GM23248 (cell line): ENCODE data around the gene BPIFB6. TPM values are rescaled to one million over a fixed set of nuclear protein-coding genes. Genes with fewer than 3 reads are reported as not detected.

ENCODE experiments used
- DNase-seq: peaks from one replicate; pipeline ENCODE4 v3.0.0-alpha.2; 2015
- H2AFZ ChIP-seq: fragments of 200-600 bp; sonication (generic); 2 replicates; pipeline ENCODE4 v1.6.1; 2016; ENCODE audit warnings: antibody characterized with exemption
- H3F3A ChIP-seq: fragments of 200-600 bp; sonication (generic); 2 replicates; pipeline ENCODE4 v1.6.1; 2016; ENCODE audit warnings: mild to moderate bottlenecking, antibody characterized with exemption, mixed run types; ENCODE audit not compliant: insufficient read depth
- H3K27ac ChIP-seq: fragments of 200-600 bp; sonication (generic); 2 replicates; pipeline ENCODE4 v1.5.1; 2016; ENCODE audit warnings: mild to moderate bottlenecking
- H3K27me3 ChIP-seq: fragments of 200-600 bp; sonication (generic); replicated peaks from 2 replicates; pipeline ENCODE4 v1.6.1; 2016; ENCODE audit warnings: mild to moderate bottlenecking; ENCODE audit not compliant: insufficient read depth
- H3K36me3 ChIP-seq: fragments of 200-600 bp; sonication (generic); 2 replicates; pipeline ENCODE4 v1.6.1; 2016; ENCODE audit warnings: low read depth, mild to moderate bottlenecking
- H3K4me1 ChIP-seq: fragments of 200-600 bp; sonication (generic); 2 replicates; pipeline ENCODE4 v1.6.1; 2016; ENCODE audit warnings: mild to moderate bottlenecking; ENCODE audit not compliant: insufficient read depth
- H3K4me2 ChIP-seq: fragments of 200-600 bp; sonication (generic); one replicate; pipeline ENCODE4 v1.6.1; 2016; ENCODE audit warnings: mild to moderate bottlenecking; ENCODE audit not compliant: unreplicated experiment
- H3K4me3 ChIP-seq: fragments of 200-600 bp; sonication (generic); 2 replicates; pipeline ENCODE4 v1.5.1; 2016; ENCODE audit warnings: mild to moderate bottlenecking
- H3K79me2 ChIP-seq: fragments of 200-600 bp; sonication (generic); 2 replicates; pipeline ENCODE4 v1.6.1; 2016; ENCODE audit warnings: mild to moderate bottlenecking; ENCODE audit not compliant: insufficient read depth
- H3K9ac ChIP-seq: fragments of 200-600 bp; sonication (generic); 2 replicates; pipeline ENCODE4 v1.6.1; 2016; ENCODE audit warnings: mild to moderate bottlenecking
- H3K9me2 ChIP-seq: fragments of 200-600 bp; sonication (generic); 2 replicates; pipeline ENCODE4 v1.6.1; 2016; ENCODE audit warnings: mixed run types, mild to moderate bottlenecking, moderate library complexity; ENCODE audit not compliant: insufficient read depth
- H3K9me3 ChIP-seq: fragments of 200-600 bp; sonication (generic); one replicate; pipeline ENCODE4 v1.6.1; 2017; ENCODE audit warnings: low read depth
- H4K20me1 ChIP-seq: fragments of 200-600 bp; sonication (generic); 2 replicates; pipeline ENCODE4 v1.6.0; 2016; ENCODE audit not compliant: insufficient read depth
- EZH2 ChIP-seq: fragments of 200-600 bp; sonication (generic); IDR thresholded peaks from 2 replicates; pipeline ENCODE4 v1.6.1; 2018; ENCODE audit warnings: antibody characterized with exemption, mild to moderate bottlenecking; ENCODE audit not compliant: insufficient read depth, poor library complexity, severe bottlenecking
- EZH2phosphoT487 ChIP-seq: fragments of 200-600 bp; sonication (generic); IDR thresholded peaks from 2 replicates; pipeline ENCODE4 v1.6.1; 2018; ENCODE audit warnings: antibody characterized with exemption, moderate library complexity, mild to moderate bottlenecking, low read depth; ENCODE audit not compliant: insufficient read depth
- WGBS, 2 experiments: methylation state at CpG; one replicate each; pipeline ENCODE4 v1.1.6; 2015 to 2017; ENCODE audit warnings: low lambda C conversion rate in 2 of 2, low coverage in 1 of 2; ENCODE audit errors: missing lambda C conversion rate in 2 of 2; 5-methylcytosine and 5-hydroxymethylcytosine counted together
- in situ Hi-C: fragments of 300-500 bp; cut with MboI; formaldehyde crosslinking; loops from 2 replicates; pipeline ENCODE4 v1.15.0; 2020
- polyA plus RNA-seq: library from polyadenylated mRNA; unstranded; fragments of >200 nt; fragmentation: Nextera tagmentation; extraction: Ambion mirVana; gene quantifications from 2 replicates; pipeline ENCODE4 v1.2.1, GENCODE V29; 2016
- total RNA-seq: library from RNA; depleted of rRNA; stranded (reverse); fragments of >200 nt; shearing (Covaris generic); gene quantifications from 2 replicates; pipeline ENCODE4 v1.2.3, GENCODE V29; 2014

The BPIFB6 gene
- total and polyA plus RNA-seq, 2 experiments from 2014 or later: not detected

DNA sequence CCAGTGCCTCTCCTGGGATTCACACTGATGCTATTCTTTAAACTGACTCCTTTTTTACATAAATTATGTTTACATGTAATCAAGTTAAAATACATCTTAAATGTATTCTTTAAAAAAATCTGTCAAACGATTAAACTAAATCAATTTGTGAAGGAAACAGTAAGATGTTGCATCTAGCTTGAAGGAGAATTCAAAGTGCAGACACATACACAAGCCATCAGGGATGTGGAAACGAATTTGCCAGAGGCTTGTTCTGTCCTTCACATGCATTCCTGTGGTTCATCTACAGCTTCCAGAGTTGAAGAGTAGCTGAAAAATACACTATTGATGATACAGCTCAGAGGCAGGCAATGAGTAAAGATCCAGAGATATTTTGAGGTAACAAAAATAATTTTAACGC is 15.0 kb downstream of the BPIFB6 start:
- Histone ChIP-seq H3K36me3 (no peaks in the 10 kb centered on the region), H4K20me1 (no peaks in the 10 kb centered on the region), H3K27ac (no peak overlapping the region), H3K9me2 (no peaks in the 10 kb centered on the region), H3K4me3 (no peak overlapping the region), H3K27me3 (no peaks in the 10 kb centered on the region), H3K79me2 (no peaks in the 10 kb centered on the region), H3F3A (no peaks in the 10 kb centered on the region), H3K4me1 (no peaks in the 10 kb centered on the region), H3K4me2 (no peak overlapping the region), H3K9me3 (no peaks in the 10 kb centered on the region), H3K9ac (no peak overlapping the region), H2AFZ (no peak overlapping the region)
- in situ Hi-C loops: no loop called here
- DNase-seq: no peak
- 18 to 20% methylated on average over 3 of the region's 3 CpGs for WGBS, 2 experiments
- TF ChIP-seq EZH2phosphoT487 (no peak), EZH2 (no peak)

DNA sequence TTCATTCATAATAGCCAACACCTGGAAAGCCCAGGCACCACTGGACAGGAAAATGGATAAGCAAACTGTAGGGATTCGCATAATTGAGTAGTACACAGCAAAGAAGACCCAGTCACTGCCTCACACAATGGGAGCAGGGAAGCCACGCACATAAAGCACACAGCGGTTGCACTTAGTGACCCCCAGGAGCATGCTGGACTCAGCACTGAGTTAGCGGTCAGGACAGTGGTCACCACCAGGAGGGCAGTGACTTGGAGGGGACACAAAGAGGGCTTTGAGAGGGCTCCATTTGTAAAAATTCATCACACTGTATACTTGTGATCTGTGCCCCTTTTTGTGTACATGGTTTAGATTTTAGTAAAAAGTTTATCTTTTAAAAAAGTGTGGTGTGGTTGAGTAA is 19.9 kb downstream of the BPIFB6 start:
- Histone ChIP-seq H3K9me3 (no peaks in the 10 kb centered on the region), H3K27me3 (peaks cover 5% of the 10 kb centered on the region; the same call in 1 of the 2 replicates), H3K4me2 (no peak overlapping the region), H4K20me1 (no peaks in the 10 kb centered on the region), H3K4me3 (no peak overlapping the region), H3K36me3 (no peaks in the 10 kb centered on the region), H3K27ac (no peak overlapping the region), H3K9me2 (no peaks in the 10 kb centered on the region), H3K79me2 (no peaks in the 10 kb centered on the region), H3K4me1 (no peaks in the 10 kb centered on the region), H3F3A (no peaks in the 10 kb centered on the region), H2AFZ (no peak overlapping the region), H3K9ac (no peak overlapping the region)
- WGBS, 2 experiments: 49 to 54% methylated on average over 4 of the region's 4 CpGs
- TF ChIP-seq EZH2 (no peak), EZH2phosphoT487 (no peak)
- in situ Hi-C loops: no loop called here
- no peak for DNase-seq

DNA sequence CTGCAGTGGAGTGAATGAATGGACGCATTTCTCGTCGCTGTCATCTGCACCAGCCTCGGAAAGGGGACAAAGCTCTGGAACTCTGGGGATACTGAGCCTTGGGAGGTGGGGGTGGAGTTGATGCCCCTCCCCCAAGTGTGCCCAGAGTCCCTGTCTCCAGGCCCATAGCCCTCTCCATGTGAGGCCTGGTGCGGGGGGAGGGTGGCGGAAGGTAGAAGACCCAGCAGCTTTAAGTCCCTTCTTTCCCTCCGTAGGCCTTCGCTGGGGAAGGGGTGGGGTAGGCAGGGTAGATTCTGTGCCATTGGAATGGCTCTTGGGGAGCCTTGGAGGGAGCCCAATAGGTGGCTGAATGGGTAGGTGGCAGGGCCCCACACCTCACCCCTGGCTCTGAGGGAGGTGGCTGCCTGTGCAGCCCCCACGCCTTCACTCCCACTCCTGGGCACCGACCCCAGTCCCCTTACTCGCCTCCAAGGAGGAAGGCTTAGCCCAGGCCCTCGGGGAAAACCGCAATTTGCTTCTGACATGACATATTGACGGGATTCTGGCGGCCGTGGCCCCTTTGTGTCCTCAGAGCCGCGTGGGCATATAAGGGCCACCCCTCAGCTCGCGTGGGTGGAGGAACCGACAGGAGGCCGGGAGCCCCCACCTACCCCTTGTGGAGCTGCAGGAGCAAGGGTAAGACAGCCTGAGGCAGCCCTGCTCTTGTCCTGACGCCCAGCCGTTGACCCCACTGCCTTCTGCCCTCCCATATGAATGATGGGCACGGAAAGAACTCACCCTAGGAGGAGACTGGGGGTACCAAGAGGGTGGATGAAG is 22.1 kb downstream of the BPIFB6 start, which contains the start of gene BPIFB3:
BPIFB3 (plus strand) TSS at position 613 of the 816 bp plus-strand sequence. CDS start 1,533 bp downstream, outside the sequence.
- Histone ChIP-seq H2AFZ (no peak within 1 kb of the TSS), H3K27ac (no peak within 1 kb of the TSS), H3K4me3 (no peak within 1 kb of the TSS), H3K4me1 (no peaks in the 10 kb centered on the region), H3K4me2 (no peak within 1 kb of the TSS), H3K9me3 (no peaks in the 10 kb centered on the region), H3F3A (no peaks in the 10 kb centered on the region), H3K9me2 (no peaks in the 10 kb centered on the region), H3K79me2 (no peaks in the 10 kb centered on the region), H3K9ac (no peak within 1 kb of the TSS), H3K36me3 (no peaks in the 10 kb centered on the region), H4K20me1 (no peaks in the 10 kb centered on the region), H3K27me3 (peaks cover 14% of the 10 kb centered on the region; the same call in 1 of the 2 replicates)
- TF ChIP-seq EZH2 (no peak), EZH2phosphoT487 (no peak)
- 47 to 50% methylated on average over 24 to 25 of the region's 25 CpGs for WGBS, 2 experiments
- in situ Hi-C loops: no loop called here
- DNase-seq: no peak

DNA sequence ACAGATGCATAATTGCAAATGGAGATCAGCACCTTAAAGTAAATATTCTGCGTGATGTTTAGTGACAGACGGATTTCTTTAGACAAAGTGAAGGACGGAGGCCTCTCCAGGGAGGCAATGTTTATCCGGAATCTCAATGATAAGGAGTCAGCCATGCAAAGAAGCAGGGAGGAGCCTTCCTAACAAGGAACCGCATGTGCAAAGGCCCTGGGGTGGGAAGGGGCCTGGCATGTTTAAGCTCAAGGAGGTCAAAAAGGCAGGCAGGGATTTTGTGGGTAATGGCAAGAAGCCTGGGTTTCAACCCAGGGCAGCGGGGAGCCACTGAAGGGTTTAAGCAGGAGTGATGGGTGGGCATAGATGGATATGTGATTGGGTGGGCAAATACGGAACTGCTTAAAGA is 22.9 kb downstream of the BPIFB6 start:
- no peaks in the 10 kb centered on the region for H3K4me1 ChIP-seq
- DNase-seq: no peak
- H3K9me3 ChIP-seq: no peaks in the 10 kb centered on the region
- H3K4me2 ChIP-seq: no peak overlapping the region
- H2AFZ ChIP-seq: no peak overlapping the region
- H3K9ac ChIP-seq: no peak overlapping the region
- H3K9me2 ChIP-seq: no peaks in the 10 kb centered on the region
- TF ChIP-seq EZH2phosphoT487: no peak
- no peaks in the 10 kb centered on the region for H3F3A ChIP-seq
- H3K4me3 ChIP-seq: no peak overlapping the region
- in situ Hi-C loops: no loop called here
- H3K27me3 ChIP-seq: peaks cover 14% of the 10 kb centered on the region; the same call in 1 of the 2 replicates
- no peaks in the 10 kb centered on the region for H3K36me3 ChIP-seq
- WGBS, 2 experiments: 57 to 58% methylated on average over 7 of the region's 7 CpGs
- no peak overlapping the region for H3K27ac ChIP-seq
- no peaks in the 10 kb centered on the region for H3K79me2 ChIP-seq
- H4K20me1 ChIP-seq: no peaks in the 10 kb centered on the region

DNA sequence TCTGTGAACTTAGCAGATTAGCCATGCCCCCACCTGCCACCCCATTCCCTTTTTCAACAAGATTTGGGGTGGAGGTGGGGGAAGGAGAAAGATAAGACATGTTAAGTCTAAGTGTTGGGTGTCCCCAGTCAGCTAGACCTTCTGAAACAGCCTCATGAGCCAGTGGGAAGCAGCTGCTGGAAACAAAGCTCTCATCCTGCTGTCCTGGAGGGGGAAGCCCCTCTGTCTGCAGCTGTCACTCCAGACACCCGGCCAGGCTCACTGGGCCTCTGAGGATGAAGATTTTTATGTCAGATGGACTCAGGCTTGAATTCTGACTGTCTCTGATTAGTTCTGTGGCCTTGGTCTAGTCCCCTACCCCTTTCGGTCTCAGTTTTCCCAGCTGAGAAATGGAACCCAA is 23.3 kb downstream of the BPIFB6 start:
- H3K27me3 ChIP-seq: peaks cover 14% of the 10 kb centered on the region; the same call in 1 of the 2 replicates
- H3K9me2 ChIP-seq: no peaks in the 10 kb centered on the region
- H4K20me1 ChIP-seq: no peaks in the 10 kb centered on the region
- no peak overlapping the region for H3K4me3 ChIP-seq
- no peaks in the 10 kb centered on the region for H3F3A ChIP-seq
- no peaks in the 10 kb centered on the region for H3K79me2 ChIP-seq
- no peak overlapping the region for H3K27ac ChIP-seq
- no peaks in the 10 kb centered on the region for H3K36me3 ChIP-seq
- in situ Hi-C loops: no loop called here
- WGBS, 2 experiments: 40 to 41% methylated on average over 2 of the region's 2 CpGs
- no peak overlapping the region for H2AFZ ChIP-seq
- no peak overlapping the region for H3K9ac ChIP-seq
- TF ChIP-seq EZH2: no peak
- no peak for TF ChIP-seq EZH2phosphoT487
- DNase-seq: no peak
- H3K4me2 ChIP-seq: no peak overlapping the region
- no peaks in the 10 kb centered on the region for H3K4me1 ChIP-seq
- H3K9me3 ChIP-seq: no peaks in the 10 kb centered on the region
